GM18870 (cell line): ENCODE data around the gene STIL.
"Not testable (repeated sequence)": the region's sequence is repeated elsewhere in the genome, so short reads cannot be mapped to it uniquely, and the experiment has no call there.

Experiments used
- ATAC-seq: cut with Tn5 transposase; IDR thresholded peaks from one replicate; pipeline ENCODE4 v1.9.1; 2021; ENCODE audit warnings: moderate library complexity; ENCODE audit not compliant: unreplicated experiment

Gene STIL

GRCh38 chr1:47223174-47223920 is 90.6 kb downstream of the STIL start:
- no peak for ATAC-seq

GRCh38 chr1:47222476-47222875 is 91.5 kb downstream of the STIL start:
- ATAC-seq: no peak

- no peak for ATAC-seq
Measured at GRCh38 chr1:47219590-47220220, 94.2 kb downstream of the STIL start.

- no peak for ATAC-seq
Measured at GRCh38 chr1:47219001-47219400, 94.9 kb downstream of the STIL start.

- no peak for ATAC-seq
Measured at GRCh38 chr1:47216278-47217059, 97.5 kb downstream of the STIL start.

- no peak for ATAC-seq
Measured at GRCh38 chr1:47215713-47216112, 98.2 kb downstream of the STIL start.

- ATAC-seq: no peak
Measured at GRCh38 chr1:47214549-47214948, 99.4 kb downstream of the STIL start.

GRCh38 chr1:47213230-47213963 is 100.5 kb downstream of the STIL start:
- no peak for ATAC-seq

- no peak for ATAC-seq
Measured at GRCh38 chr1:47212636-47213229, 101.2 kb downstream of the STIL start.

- no peak for ATAC-seq
Measured at GRCh38 chr1:47211796-47212269, 102.1 kb downstream of the STIL start.

- no peak for ATAC-seq
Measured at GRCh38 chr1:47210666-47211065, 103.3 kb downstream of the STIL start.

GRCh38 chr1:47209725-47210325 is 104.1 kb downstream of the STIL start:
- no peak for ATAC-seq

GRCh38 chr1:47209091-47209490 is 104.9 kb downstream of the STIL start:
- ATAC-seq: no peak

- ATAC-seq: no peak
Measured at GRCh38 chr1:47208374-47208850, 105.5 kb downstream of the STIL start.

GRCh38 chr1:47207803-47208373 is 106.1 kb downstream of the STIL start:
- no peak for ATAC-seq

- ATAC-seq: no peak
Measured at GRCh38 chr1:47205918-47206317, 108.0 kb downstream of the STIL start.

GRCh38 chr1:47203504-47203903 is 110.4 kb downstream of the STIL start:
- not testable (repeated sequence) for ATAC-seq

GRCh38 chr1:47201179-47201578 is 112.8 kb downstream of the STIL start:
- no peak for ATAC-seq
